Putamen (tissue), 1 donor: Measurements from ENCODE around the gene SMAD1.
A peak's percentile ranks its signal among the peaks of the same experiment; 100 is the strongest.
"Not testable (repeated sequence)": the region's sequence is repeated elsewhere in the genome, so short reads cannot be mapped to it uniquely, and the experiment has no call there.

Experiments
- DNase-seq: peaks from one replicate; pipeline ENCODE4 v3.0.0-alpha.2; 2016; ENCODE audit warnings: low spot score

SMAD1 gene

GRCh38 chr4:145528601-145529000 lies 46.9 kb downstream of the SMAD1 start:
- DNase-seq: no peak

GRCh38 chr4:145530189-145530588 lies 48.5 kb downstream of the SMAD1 start:
- DNase-seq: no peak

- no peak for DNase-seq
These were observed 49.0 kb downstream of the SMAD1 start for GRCh38 chr4:145530662-145531061.

- DNase-seq: no peak
These were observed 49.6 kb downstream of the SMAD1 start for GRCh38 chr4:145531223-145531622.

- DNase-seq: no peak
These were observed 50.2 kb downstream of the SMAD1 start for GRCh38 chr4:145531859-145532258.

- no peak for DNase-seq
These were observed 51.3 kb downstream of the SMAD1 start for GRCh38 chr4:145533001-145533400.

GRCh38 chr4:145533415-145533814 lies 51.8 kb downstream of the SMAD1 start:
- not testable (repeated sequence) for DNase-seq

- DNase-seq: no peak
These were observed 52.3 kb downstream of the SMAD1 start for GRCh38 chr4:145533961-145534360.

GRCh38 chr4:145535202-145535601 lies 53.5 kb downstream of the SMAD1 start:
- DNase-seq: no peak

GRCh38 chr4:145536044-145536443 lies 54.4 kb downstream of the SMAD1 start:
- no peak for DNase-seq

GRCh38 chr4:145538596-145538995 lies 56.9 kb downstream of the SMAD1 start:
- DNase-seq: no peak

GRCh38 chr4:145539671-145540070 lies 58.0 kb downstream of the SMAD1 start:
- no peak for DNase-seq

- no peak for DNase-seq
These were observed 58.6 kb downstream of the SMAD1 start for GRCh38 chr4:145540235-145540634.

GRCh38 chr4:145541346-145541745 lies 59.7 kb downstream of the SMAD1 start:
- no peak for DNase-seq

- DNase-seq: no peak
These were observed 63.4 kb downstream of the SMAD1 start for GRCh38 chr4:145545031-145545430.

- DNase-seq: no peak
These were observed 64.0 kb downstream of the SMAD1 start for GRCh38 chr4:145545538-145546174.

- DNase-seq: no peak
These were observed 64.7 kb downstream of the SMAD1 start for GRCh38 chr4:145546175-145546915.

- no peak for DNase-seq
These were observed 70.0 kb downstream of the SMAD1 start for GRCh38 chr4:145551660-145552059.

GRCh38 chr4:145552181-145552822 lies 70.6 kb downstream of the SMAD1 start:
- no peak for DNase-seq

GRCh38 chr4:145553375-145553774 lies 71.7 kb downstream of the SMAD1 start:
- DNase-seq: no peak

GRCh38 chr4:145554691-145555090 lies 73.0 kb downstream of the SMAD1 start:
- DNase-seq: no peak

GRCh38 chr4:145557720-145558119 lies 76.1 kb downstream of the SMAD1 start:
- DNase-seq: peak; percentile 31

- no peak for DNase-seq
These were observed 81.8 kb downstream of the SMAD1 start for GRCh38 chr4:145563293-145563985.
